Common myeloid progenitor, CD34-positive (primary cell): Measurements from ENCODE around the gene CD34.

ENCODE experiments used
- CTCF ChIA-PET: fragments of 350-600 bp; sonication (Branson Sonifier 250); formaldehyde crosslinking; loops from one replicate; lab custom pipeline; 2021; ENCODE audit warnings: antibody characterized with exemption; lab: Charles Lee
- POLR2A ChIA-PET: fragments of 350-600 bp; sonication (Branson Sonifier 250); formaldehyde crosslinking; loops from one replicate; lab custom pipeline; 2021; ENCODE audit warnings: antibody characterized with exemption; lab: Charles Lee
- DNase-seq, 3 donors: peaks; one replicate each; pipeline versions ENCODE4 v3.0.0 to v3.0.0-alpha.2; 2013
- H3K27ac ChIP-seq, 2 experiments: 1 replicate in 1 of 2; 2 replicates in 1 of 2; pipeline ENCODE4 v1.7.0; 2013; ENCODE audit warnings: inconsistent platforms in 2 of 2, low read length in 2 of 2, mild to moderate bottlenecking in 2 of 2, low read depth in 1 of 2, moderate library complexity in 1 of 2; ENCODE audit not compliant: severe bottlenecking in 2 of 2, insufficient read depth in 1 of 2, poor library complexity in 1 of 2
- H3K27me3 ChIP-seq, 5 experiments: replicated peaks in 2 of 5; 1 replicate in 3 of 5; 2 replicates in 2 of 5; pipeline versions ENCODE4 v1.6.1 to v1.7.0; 2013; ENCODE audit warnings: low read length in 4 of 5, mild to moderate bottlenecking in 2 of 5, moderate library complexity in 2 of 5, inconsistent platforms in 1 of 5; ENCODE audit not compliant: insufficient read depth in 5 of 5, control insufficient read depth in 4 of 5
- H3K36me3 ChIP-seq, 4 experiments: 1 replicate in 2 of 4; 2 replicates in 2 of 4; pipeline versions ENCODE4 v1.6.1 to v1.7.0; 2013; ENCODE audit warnings: low read length in 3 of 4, control low read depth in 1 of 4, mild to moderate bottlenecking in 1 of 4; ENCODE audit not compliant: control insufficient read depth in 4 of 4, insufficient read depth in 4 of 4
- H3K4me1 ChIP-seq, 4 experiments: 1 replicate in 3 of 4; 2 replicates in 1 of 4; pipeline versions ENCODE4 v1.6.1 to v1.7.1; 2013; ENCODE audit warnings: low read length in 3 of 4, mild to moderate bottlenecking in 3 of 4, control low read depth in 1 of 4, inconsistent platforms in 1 of 4, moderate library complexity in 1 of 4; ENCODE audit not compliant: control insufficient read depth in 4 of 4, insufficient read depth in 4 of 4; ENCODE audit errors: control extremely low read depth in 1 of 4
- H3K4me3 ChIP-seq, 7 experiments: 1 replicate in 4 of 7; 2 replicates in 3 of 7; pipeline versions ENCODE4 v1.5.1 to v1.7.0; 2013; ENCODE audit warnings: mild to moderate bottlenecking in 7 of 7, low read length in 6 of 7, moderate library complexity in 6 of 7, inconsistent platforms in 2 of 7, low read depth in 2 of 7, control low read depth in 1 of 7; ENCODE audit not compliant: insufficient read depth in 4 of 7, control insufficient read depth in 1 of 7; ENCODE audit errors: extremely low read depth in 1 of 7
- H3K9me3 ChIP-seq, 5 experiments: 1 replicate in 4 of 5; 2 replicates in 1 of 5; pipeline versions ENCODE4 v1.6.1 to v1.7.1; 2013; ENCODE audit warnings: low read length in 4 of 5, mild to moderate bottlenecking in 2 of 5, inconsistent platforms in 1 of 5, low read depth in 1 of 5, moderate library complexity in 1 of 5; ENCODE audit not compliant: control insufficient read depth in 4 of 5, insufficient read depth in 2 of 5; ENCODE audit errors: control extremely low read depth in 1 of 5
- WGBS: methylation state at CpG from one replicate; pipeline ENCODE4 v1.1.5; 2013; ENCODE audit not compliant: insufficient coverage; 5-methylcytosine and 5-hydroxymethylcytosine counted together

CD34 gene

GRCh38 chr1:207898836-207899235 is 12.1 kb downstream of the CD34 start:
- H3K9me3 ChIP-seq: no peaks in the 10 kb centered on the region
- ChIA-PET POLR2A (no interaction called here), CTCF (interaction anchor here (0.9 to 25.3 kb wide), 13 partner anchors 12 to 83 kb away, joined by 3 to 494 read pairs (median 12); partner anchors contain the start of gene CD34)
- peaks cover 31 to 81% (median 54%) of the 10 kb centered on the region in 4 experiments for H3K36me3 ChIP-seq
- WGBS: 64% methylated on average over 2 of the region's 3 CpGs
- no peak for DNase-seq
- H3K4me1 ChIP-seq: peaks cover 20 to 78% (median 51%) of the 10 kb centered on the region in 4 experiments
- no peaks in the 10 kb centered on the region for H3K27me3 ChIP-seq
- H3K27ac ChIP-seq: peak overlapping the region in 1 of 2 experiments; percentile 60
- H3K4me3 ChIP-seq: no peak overlapping the region

GRCh38 chr1:207898260-207898659 is 12.7 kb downstream of the CD34 start:
- DNase-seq: no peak
- ChIA-PET POLR2A (no interaction called here), CTCF (interaction anchor here (0.9 to 25.3 kb wide), 17 partner anchors 8 to 346 kb away, joined by 3 to 494 read pairs (median 8); partner anchors contain the start of genes CD34 and PLXNA2)
- H3K4me3 ChIP-seq: no peak overlapping the region
- peak overlapping the region in 1 of 2 experiments; percentile 60 for H3K27ac ChIP-seq
- H3K27me3 ChIP-seq: no peaks in the 10 kb centered on the region
- H3K36me3 ChIP-seq: peaks cover 35 to 86% (median 59%) of the 10 kb centered on the region in 4 experiments
- 69% methylated on average over 2 of the region's 2 CpGs for WGBS
- no peaks in the 10 kb centered on the region for H3K9me3 ChIP-seq
- H3K4me1 ChIP-seq: peaks cover 16 to 76% (median 49%) of the 10 kb centered on the region in 4 experiments

GRCh38 chr1:207897188-207897587 is 13.7 kb downstream of the CD34 start:
- Histone ChIP-seq H3K36me3 (peaks cover 38 to 85% (median 68%) of the 10 kb centered on the region in 4 experiments), H3K9me3 (no peaks in the 10 kb centered on the region), H3K27me3 (no peaks in the 10 kb centered on the region), H3K4me3 (no peak overlapping the region), H3K4me1 (peaks cover 13 to 75% (median 46%) of the 10 kb centered on the region in 4 experiments), H3K27ac (peak overlapping the region in 1 of 2 experiments; percentile 5)
- POLR2A ChIA-PET: interaction anchor here (0.6 to 1.6 kb wide), 6 partner anchors 21 to 77 kb away, joined by 3 to 4 read pairs (median 4); no protein-coding TSS in a partner anchor
- WGBS: no CpG with 5 or more reads among the region's 2 CpGs
- CTCF ChIA-PET: interaction anchor here (0.6 to 25.3 kb wide), 23 partner anchors 9 to 102 kb away, joined by 3 to 494 read pairs (median 6); partner anchors contain the start of gene CD34
- DNase-seq: peak; percentile 51 to 65 (median 61)

GRCh38 chr1:207896547-207896946 is 14.4 kb downstream of the CD34 start:
- Histone ChIP-seq H3K27me3 (no peaks in the 10 kb centered on the region), H3K4me1 (peaks cover 15 to 75% (median 46%) of the 10 kb centered on the region in 4 experiments), H3K36me3 (peaks cover 38 to 82% (median 68%) of the 10 kb centered on the region in 4 experiments), H3K9me3 (no peaks in the 10 kb centered on the region), H3K4me3 (no peak overlapping the region), H3K27ac (no peak overlapping the region)
- CTCF ChIA-PET: interaction anchor here (0.6 to 25.3 kb wide), 20 partner anchors 10 to 111 kb away, joined by 3 to 494 read pairs (median 6); partner anchors contain the start of gene CD34
- no peak for DNase-seq
- POLR2A ChIA-PET: interaction anchor here (0.7 to 1.6 kb wide), 6 partner anchors 22 to 78 kb away, joined by 3 to 4 read pairs (median 4); no protein-coding TSS in a partner anchor

- CTCF ChIA-PET: interaction anchor here (1.0 to 25.3 kb wide), 12 partner anchors 9 to 101 kb away, joined by 3 to 494 read pairs (median 5); partner anchors contain the start of gene CD34
- Histone ChIP-seq H3K4me1 (peaks cover 17 to 77% (median 57%) of the 10 kb centered on the region in 4 experiments), H3K9me3 (no peaks in the 10 kb centered on the region), H3K27ac (no peak overlapping the region), H3K27me3 (no peaks in the 10 kb centered on the region), H3K4me3 (no peak overlapping the region), H3K36me3 (peaks cover 28 to 73% (median 60%) of the 10 kb centered on the region in 4 experiments)
- WGBS: 83% methylated on average over 1 of the region's 2 CpGs
- POLR2A ChIA-PET: interaction anchor here (0.6 to 1.5 kb wide), 2 partner anchors 8 to 56 kb away, joined by 4 to 6 read pairs; no protein-coding TSS in a partner anchor
- DNase-seq: no peak
Measured at GRCh38 chr1:207894704-207895103, 16.2 kb downstream of the CD34 start.

GRCh38 chr1:207893737-207894582 is 17.0 kb downstream of the CD34 start:
- Histone ChIP-seq H3K27ac (no peak overlapping the region), H3K4me1 (peaks cover 19 to 80% (median 64%) of the 10 kb centered on the region in 4 experiments), H3K9me3 (no peaks in the 10 kb centered on the region), H3K36me3 (peaks cover 24 to 72% (median 56%) of the 10 kb centered on the region in 4 experiments), H3K4me3 (no peak overlapping the region), H3K27me3 (no peaks in the 10 kb centered on the region)
- no peak for DNase-seq
- CTCF ChIA-PET: interaction anchor here (1.0 to 25.3 kb wide), 16 partner anchors 9 to 102 kb away, joined by 3 to 494 read pairs (median 6); partner anchors contain the start of gene CD34
- WGBS: 60% methylated on average over 2 of the region's 6 CpGs
- POLR2A ChIA-PET: no interaction called here
